K562 (cell line): ENCODE results near the gene CASKIN2. TPM values are rescaled to one million over a fixed set of nuclear protein-coding genes. Genes with fewer than 3 reads are reported as not detected.

Experiments
- ATAC-seq: fragments of 200-7000 bp; cut with Tn5 transposase; 3 replicates; pipeline ENCODE4 v1.9.1; 2020; ENCODE audit warnings: moderate library complexity
- BruUV-seq: library from RNA; stranded (reverse); fragments of 400-500 nt; replicated peaks from 2 replicates; lab custom pipeline; 2021; lab: Mats Ljungman, UMichigan
- CTCF ChIA-PET: fragments of 300-600 bp; formaldehyde crosslinking; extraction: SDS; loops from one replicate; lab custom pipeline; 2021; ENCODE audit warnings: low intra/inter-chr PET ratio; lab: Yijun Ruan, JAX
- POLR2A ChIA-PET: fragments of 300-600, 350-650 bp; sonication (Branson Sonifier 250); formaldehyde crosslinking; extraction: SDS; loops from one replicate; lab custom pipeline; 2021; ENCODE audit warnings: antibody characterized with exemption, inconsistent platforms; lab: Yijun Ruan, JAX
- DNase-seq, 4 experiments: peaks; one replicate each; pipeline versions ENCODE4 v3.0.0 to v3.0.0-alpha.2; 2011 to 2018; ENCODE audit warnings: low spot score in 3 of 4, mixed read lengths in 3 of 4; ENCODE audit errors: extremely low read depth in 1 of 4
- FAIRE-seq: peaks from 2 replicates; lab custom pipeline; 2011; peaks lifted over from hg19 to GRCh38; lab: Jason Lieb, UNC
- H2AFZ ChIP-seq: 2 replicates; pipeline ENCODE4 v1.6.0; 2011; ENCODE audit warnings: low read depth, low read length, control low read depth, inconsistent platforms
- H3K27ac ChIP-seq: fragments of 200-600 bp; 3 replicates; pipeline ENCODE4 v1.8.0; 2011; ENCODE audit warnings: low read depth, mild to moderate bottlenecking, control low read depth, inconsistent platforms, low read length, moderate library complexity, mixed read lengths; ENCODE audit errors: extremely low read depth
- H3K27me3 ChIP-seq, 2 experiments: fragments of 300-600 bp in 1 of 2; 2 replicates in 1 of 2; 3 replicates in 1 of 2; pipeline versions ENCODE4 v1.6.0 to v1.8.0; 2011; ENCODE audit warnings: inconsistent platforms in 2 of 2, low read length in 2 of 2, mild to moderate bottlenecking in 1 of 2, mixed read lengths in 1 of 2, moderate library complexity in 1 of 2; ENCODE audit not compliant: control insufficient read depth in 2 of 2, insufficient read depth in 2 of 2
- H3K36me3 ChIP-seq: fragments of 300-600 bp; 3 replicates; pipeline ENCODE4 v1.8.0; 2011; ENCODE audit warnings: mild to moderate bottlenecking, low read length, inconsistent platforms; ENCODE audit not compliant: control insufficient read depth, insufficient read depth
- H3K4me1 ChIP-seq, 2 experiments: fragments of 200-600 bp in 1 of 2; replicated peaks in 1 of 2; 2 replicates in 1 of 2; 3 replicates in 1 of 2; pipeline versions ENCODE4 v1.5.1 to v1.8.0; 2011; ENCODE audit warnings: inconsistent platforms in 2 of 2, low read length in 2 of 2, mild to moderate bottlenecking in 1 of 2, mixed read lengths in 1 of 2, moderate library complexity in 1 of 2; ENCODE audit not compliant: control insufficient read depth in 2 of 2, insufficient read depth in 2 of 2
- H3K4me2 ChIP-seq: 2 replicates; pipeline ENCODE4 v1.6.1; 2011; ENCODE audit warnings: low read length, control low read depth, inconsistent platforms, mixed read lengths; ENCODE audit not compliant: insufficient read depth
- H3K4me3 ChIP-seq: fragments of 200-600 bp; sonication (generic), shearing (Covaris generic); 2 replicates; pipeline ENCODE4 v1.5.1; 2016; ENCODE audit warnings: control low read depth, inconsistent platforms
- H3K79me2 ChIP-seq: fragments of 200-600 bp; 3 replicates; pipeline ENCODE4 v1.8.0; 2011; ENCODE audit warnings: low read length, inconsistent platforms; ENCODE audit not compliant: control insufficient read depth, insufficient read depth
- H3K9ac ChIP-seq, 2 experiments: 2 replicates each; pipeline versions ENCODE4 v1.6.0 to v1.6.1; 2011; ENCODE audit warnings: low read depth in 2 of 2, low read length in 2 of 2, control low read depth in 1 of 2, inconsistent platforms in 1 of 2, mild to moderate bottlenecking in 1 of 2, mixed read lengths in 1 of 2; ENCODE audit not compliant: insufficient read depth in 1 of 2
- H3K9me1 ChIP-seq: one replicate; pipeline ENCODE4 v1.6.0; 2011; ENCODE audit warnings: inconsistent platforms, mild to moderate bottlenecking, low read length, moderate library complexity; ENCODE audit not compliant: control insufficient read depth, insufficient read depth
- H3K9me3 ChIP-seq: replicated peaks from 2 replicates; pipeline ENCODE4 v1.5.1; 2011; ENCODE audit warnings: low read depth, low read length, inconsistent platforms; ENCODE audit not compliant: control insufficient read depth, insufficient read depth
- H4K20me1 ChIP-seq: replicated peaks from 2 replicates; pipeline ENCODE4 v1.6.1; 2011; ENCODE audit warnings: low read length, inconsistent platforms, mixed read lengths; ENCODE audit not compliant: control insufficient read depth, insufficient read depth
- BDP1 ChIP-seq: IDR thresholded peaks from 3 replicates; pipeline ENCODE4 v1.6.1; 2011; ENCODE audit not compliant: insufficient read length, insufficient read depth
- POLR2G ChIP-seq: fragments of 200-400 bp; formaldehyde crosslinking; IDR thresholded peaks from 2 replicates; pipeline ENCODE4 v1.6.1; 2017; ENCODE audit warnings: low read depth, mild to moderate bottlenecking, antibody characterized with exemption, low read length, moderate library complexity
- PTRF ChIP-seq: fragments of 450-650 bp; IDR thresholded peaks from 2 replicates; pipeline ENCODE4 v1.6.1; 2016; ENCODE audit warnings: mild to moderate bottlenecking, missing genetic modification characterization, missing compliant biosample characterization
- RB1 ChIP-seq: fragments of 450-650 bp; IDR thresholded peaks from 2 replicates; pipeline ENCODE4 v1.6.1; 2017; ENCODE audit warnings: low read depth, mild to moderate bottlenecking
- RBFOX2 ChIP-seq: fragments of 200-400 bp; formaldehyde crosslinking; IDR thresholded peaks from 2 replicates; pipeline ENCODE4 v1.6.1; 2017; ENCODE audit warnings: low read depth, mild to moderate bottlenecking, low read length, moderate library complexity
- RHOXF2B ChIP-seq: fragments of 250-450 bp; sonication (Bioruptor Pico); conservative IDR thresholded peaks from 2 replicates; pipeline ENCODE4 v1.5.1; 2021
- ZNF830 ChIP-seq: fragments of 250-450 bp; sonication (Bioruptor Pico); IDR thresholded peaks from 2 replicates; pipeline ENCODE4 v1.5.0; 2021; ENCODE audit warnings: mild to moderate bottlenecking
- WGBS: fragments of 100-300 bp; shearing (Covaris generic); methylation state at CpG from one replicate; pipeline ENCODE4 v1.1.6; 2016; ENCODE audit warnings: low coverage, mixed read lengths; ENCODE audit not compliant: insufficient coverage; ENCODE audit errors: missing lambda C conversion rate; 5-methylcytosine and 5-hydroxymethylcytosine counted together
- in situ Hi-C: fragments of 300-500 bp; cut with MboI; formaldehyde crosslinking; loops from 4 replicates; pipeline ENCODE4 v1.15.0; 2018; ENCODE audit warnings: inconsistent platforms, mixed read lengths
- intact Hi-C: fragments of 100-400 bp; cut with micrococcal nuclease; formaldehyde crosslinking; loops from 2 replicates; pipeline ENCODE4 v1.14.2; 2022
- polyA plus RNA-seq, 8 experiments: library from polyadenylated mRNA; depleted of rRNA in 4 of 8; stranded (reverse) in 5 of 8; unstranded in 3 of 8; fragments of >200 nt; fragmentation: Nextera tagmentation in 2 of 8; fragmentation: Illumina TruSeq in 1 of 8; extraction: Ambion mirVana in 2 of 8; extraction: Trizol in 1 of 8; gene quantifications; 2 replicates each; pipeline versions ENCODE4 v1.2.1 to v1.2.3, GENCODE V29; 2011 to 2014; ENCODE audit warnings: inconsistent platforms in 1 of 8, missing spikeins in 1 of 8
- total RNA-seq, 7 experiments: library from RNA; depleted of rRNA in 6 of 7; stranded (reverse); fragments of >200 nt in 6 of 7; fragmentation: Illumina TruSeq in 2 of 7; extraction: Trizol in 2 of 7; gene quantifications; 2 replicates each; pipeline versions ENCODE4 v1.2.1 to v1.2.3, GENCODE V29; 2011 to 2021; ENCODE audit warnings: low replicate concordance in 1 of 7
- TF ChIP-seq, protein P1 (sequence below): sonication (generic); formaldehyde crosslinking; IDR thresholded peaks from 2 replicates; pipeline ENCODE4 v1.8.1; 2023; ENCODE audit warnings: mild to moderate bottlenecking, missing genetic modification reagents
- TF ChIP-seq, protein P2 (sequence below): sonication (generic); formaldehyde crosslinking; IDR thresholded peaks from 2 replicates; pipeline ENCODE4 v1.8.1; 2023; ENCODE audit warnings: mild to moderate bottlenecking, missing genetic modification reagents, moderate library complexity

Gene CASKIN2
- total and polyA plus RNA-seq, 9 of the 15 experiments (the other 6 are each of a cell fraction or from before 2014, with no cell fraction given), result 0.01 to 12.2 (median 2.1) TPM

DNA sequence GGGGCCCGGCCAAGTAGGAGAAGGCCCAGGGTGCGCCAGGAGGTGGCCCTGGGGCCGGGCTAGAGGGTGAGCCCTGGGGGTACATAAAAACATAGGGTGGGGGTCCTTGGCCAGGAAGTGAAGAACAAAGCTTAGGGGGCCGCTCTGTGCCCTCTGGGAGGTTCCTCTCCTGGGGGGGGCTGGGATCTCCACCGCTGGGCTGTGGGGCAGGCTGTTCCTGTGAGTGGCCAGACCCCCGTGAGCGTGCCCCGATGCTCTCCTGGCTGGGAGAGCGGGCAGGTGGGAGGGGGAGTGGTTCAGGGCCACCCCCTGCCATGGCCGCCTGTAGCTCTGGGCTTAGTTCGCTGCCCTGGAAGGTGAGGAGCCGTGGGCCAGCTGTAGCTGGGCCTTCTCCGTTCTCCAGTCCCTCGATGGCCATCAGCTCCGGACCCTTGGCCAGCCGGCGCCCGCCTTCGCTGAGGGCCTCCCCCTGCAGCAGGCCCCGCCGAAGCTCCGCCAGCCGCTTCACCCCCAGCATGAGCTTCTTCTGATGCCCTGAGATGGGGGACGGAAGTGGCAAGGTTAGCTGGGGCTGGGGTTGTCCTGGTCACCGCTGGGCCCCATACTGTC, 12.5 kb downstream of the CASKIN2 start:
- ATAC-seq, result no peak
- no peak overlapping the region for H3K9ac ChIP-seq

More for the DNA sequence above, 12.5 kb downstream of the CASKIN2 start:
- in situ Hi-C loops, result no loop called here
- H3K9me1 ChIP-seq, result peaks cover 3% of the 10 kb centered on the region
- BruUV-seq, result no TSS peak
- H3K27me3 ChIP-seq, result no peaks in the 10 kb centered on the region
- no peak overlapping the region for H3K4me3 ChIP-seq
- POLR2A ChIA-PET, result interaction anchor here (0.5 to 1.4 kb wide), 6 partner anchors 8 to 308 kb away, joined by 3 to 9 read pairs (median 4); partner anchors contain the start of gene TSEN54
- H3K9me3 ChIP-seq, result no peaks in the 10 kb centered on the region
- H3K36me3 ChIP-seq, result peaks cover 30% of the 10 kb centered on the region; the same call in 1 of the 3 replicates
- no peak overlapping the region for H2AFZ ChIP-seq
- 0 out of 2 replicates have a peak, but pooled peaks cover 4% of the 10 kb centered on the region for H4K20me1 ChIP-seq
- peaks cover 0 to 76% of the 10 kb centered on the region in 2 experiments; a peak in 2 of 5 replicates for H3K4me1 ChIP-seq
- DNase-seq (no peak), FAIRE-seq (no peak)
- 83% methylated on average over 13 of the region's 25 CpGs for WGBS
- no peaks in the 10 kb centered on the region for H3K79me2 ChIP-seq
- CTCF ChIA-PET, result no interaction called here
- no peak overlapping the region for H3K27ac ChIP-seq
- H3K4me2 ChIP-seq, result no peak overlapping the region
- intact Hi-C loops, result no loop called here
- TF ChIP-seq, protein P1, sequence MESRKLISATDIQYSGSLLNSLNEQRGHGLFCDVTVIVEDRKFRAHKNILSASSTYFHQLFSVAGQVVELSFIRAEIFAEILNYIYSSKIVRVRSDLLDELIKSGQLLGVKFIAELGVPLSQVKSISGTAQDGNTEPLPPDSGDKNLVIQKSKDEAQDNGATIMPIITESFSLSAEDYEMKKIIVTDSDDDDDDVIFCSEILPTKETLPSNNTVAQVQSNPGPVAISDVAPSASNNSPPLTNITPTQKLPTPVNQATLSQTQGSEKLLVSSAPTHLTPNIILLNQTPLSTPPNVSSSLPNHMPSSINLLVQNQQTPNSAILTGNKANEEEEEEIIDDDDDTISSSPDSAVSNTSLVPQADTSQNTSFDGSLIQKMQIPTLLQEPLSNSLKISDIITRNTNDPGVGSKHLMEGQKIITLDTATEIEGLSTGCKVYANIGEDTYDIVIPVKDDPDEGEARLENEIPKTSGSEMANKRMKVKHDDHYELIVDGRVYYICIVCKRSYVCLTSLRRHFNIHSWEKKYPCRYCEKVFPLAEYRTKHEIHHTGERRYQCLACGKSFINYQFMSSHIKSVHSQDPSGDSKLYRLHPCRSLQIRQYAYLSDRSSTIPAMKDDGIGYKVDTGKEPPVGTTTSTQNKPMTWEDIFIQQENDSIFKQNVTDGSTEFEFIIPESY (CRISPR knock-in tag), result 0 out of 2 replicates have a peak, but pooled peaks have one; percentile 15
- TF ChIP-seq ZNF830 (CRISPR knock-in tag) (no peak), RBFOX2 (peak; percentile 13; the same call in 1 of the 2 replicates), PTRF (tag) (no peak), BDP1 (no peak), RHOXF2B (no peak), POLR2G (peak; percentile 24; the same call in 1 of the 2 replicates), RB1 (no peak)
- TF ChIP-seq, protein P2, sequence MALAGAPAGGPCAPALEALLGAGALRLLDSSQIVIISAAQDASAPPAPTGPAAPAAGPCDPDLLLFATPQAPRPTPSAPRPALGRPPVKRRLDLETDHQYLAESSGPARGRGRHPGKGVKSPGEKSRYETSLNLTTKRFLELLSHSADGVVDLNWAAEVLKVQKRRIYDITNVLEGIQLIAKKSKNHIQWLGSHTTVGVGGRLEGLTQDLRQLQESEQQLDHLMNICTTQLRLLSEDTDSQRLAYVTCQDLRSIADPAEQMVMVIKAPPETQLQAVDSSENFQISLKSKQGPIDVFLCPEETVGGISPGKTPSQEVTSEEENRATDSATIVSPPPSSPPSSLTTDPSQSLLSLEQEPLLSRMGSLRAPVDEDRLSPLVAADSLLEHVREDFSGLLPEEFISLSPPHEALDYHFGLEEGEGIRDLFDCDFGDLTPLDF, result no peak
